GM12878 (cell line): ENCODE data around the gene TMEM38B. TPM values are rescaled to one million over a fixed set of nuclear protein-coding genes. Genes with fewer than 3 reads are reported as not detected.

Experiments
- ATAC-seq: fragments of 200-7000 bp; cut with Tn5 transposase; 3 replicates; pipeline ENCODE4 v1.9.1; 2020; ENCODE audit warnings: mild to moderate bottlenecking, moderate library complexity
- BruUV-seq: library from RNA; stranded (reverse); fragments of 400-500 nt; replicated peaks from 2 replicates; lab custom pipeline; 2021; lab: Mats Ljungman, UMichigan
- CTCF ChIA-PET: fragments of 300-600 bp; sonication (Branson Sonifier 250); formaldehyde crosslinking; extraction: SDS; loops from one replicate; lab custom pipeline; 2021; ENCODE audit warnings: inconsistent platforms; lab: Yijun Ruan, JAX
- POLR2A ChIA-PET: fragments of 350-600 bp; formaldehyde crosslinking; extraction: SDS; loops from one replicate; lab custom pipeline; 2021; ENCODE audit warnings: inconsistent platforms; lab: Charles Lee
- RAD21 ChIA-PET: fragments of 300-600 bp; sonication (Branson Sonifier 250); formaldehyde crosslinking; loops from one replicate; lab custom pipeline; 2023; ENCODE audit warnings: antibody characterized with exemption; ENCODE audit not compliant: unreplicated experiment; lab: Charles Lee
- SMC1A ChIA-PET: fragments of 300-600 bp; sonication (Branson Sonifier 250); formaldehyde crosslinking; loops from one replicate; lab custom pipeline; 2023; ENCODE audit not compliant: unreplicated experiment, uncharacterized antibody; lab: Charles Lee
- DNase-seq: peaks from one replicate; pipeline ENCODE4 v3.0.0-alpha.2; 2011; ENCODE audit warnings: low read depth, low spot score
- FAIRE-seq: peaks from 3 replicates; lab custom pipeline; 2011; peaks lifted over from hg19 to GRCh38; lab: Jason Lieb, UNC
- H2AFZ ChIP-seq: 2 replicates; pipeline ENCODE4 v1.6.0; 2011; ENCODE audit warnings: low read depth, low read length, control low read depth; ENCODE audit not compliant: control insufficient read depth
- H3K27ac ChIP-seq: 2 replicates; pipeline ENCODE4 v1.5.1; 2011; ENCODE audit warnings: control low read depth; ENCODE audit not compliant: control insufficient read depth, insufficient read depth
- H3K27me3 ChIP-seq, 2 experiments: replicated peaks in 1 of 2; 2 replicates each; pipeline versions ENCODE4 v1.6.0 to v1.6.1; 2011; ENCODE audit warnings: low read length in 1 of 2; ENCODE audit not compliant: control insufficient read depth in 2 of 2, insufficient read depth in 2 of 2
- H3K36me3 ChIP-seq, 2 experiments: 2 replicates each; pipeline ENCODE4 v1.5.1; 2011; ENCODE audit warnings: low read length in 1 of 2; ENCODE audit not compliant: control insufficient read depth in 2 of 2, insufficient read depth in 2 of 2
- H3K4me1 ChIP-seq: 2 replicates; pipeline ENCODE4 v1.6.1; 2011; ENCODE audit warnings: mild to moderate bottlenecking, low read length, moderate library complexity, mixed read lengths; ENCODE audit not compliant: control insufficient read depth, insufficient read depth
- H3K4me2 ChIP-seq: 2 replicates; pipeline ENCODE4 v1.6.0; 2011; ENCODE audit warnings: control low read depth; ENCODE audit not compliant: control insufficient read depth, insufficient read depth
- H3K4me3 ChIP-seq: fragments of 200-600 bp; sonication (generic); 2 replicates; pipeline ENCODE4 v1.5.1; 2016
- H3K79me2 ChIP-seq: 2 replicates; pipeline ENCODE4 v1.6.0; 2011; ENCODE audit warnings: low read length; ENCODE audit not compliant: control insufficient read depth, insufficient read depth
- H3K9ac ChIP-seq: 2 replicates; pipeline ENCODE4 v1.8.0; 2011; ENCODE audit warnings: low read length, control low read depth, mixed read lengths; ENCODE audit not compliant: control insufficient read depth, insufficient read depth
- H3K9me3 ChIP-seq: replicated peaks from 3 replicates; pipeline ENCODE4 v1.5.1; 2011; ENCODE audit warnings: mild to moderate bottlenecking, low read length; ENCODE audit not compliant: control insufficient read depth, insufficient read depth
- H4K20me1 ChIP-seq: 2 replicates; pipeline ENCODE4 v1.6.0; 2011; ENCODE audit not compliant: control insufficient read depth, insufficient read depth
- CBX5 ChIP-seq: sonication (generic); IDR thresholded peaks from 2 replicates; pipeline ENCODE4 v1.6.1; 2016; ENCODE audit warnings: low read depth, moderate library complexity, mild to moderate bottlenecking, inconsistent platforms
- SIN3A ChIP-seq: IDR thresholded peaks from 2 replicates; pipeline ENCODE4 v1.6.1; 2012; ENCODE audit warnings: low read depth, low read length, improper control_type of control experiment
- SKIL ChIP-seq: fragments of 450-650 bp; IDR thresholded peaks from 2 replicates; pipeline ENCODE4 v1.6.1; 2017; ENCODE audit warnings: mild to moderate bottlenecking, low read depth, inconsistent platforms; ENCODE audit not compliant: poor library complexity, severe bottlenecking
- TBL1XR1 ChIP-seq: IDR thresholded peaks from 2 replicates; pipeline ENCODE4 v1.6.1; 2012; ENCODE audit warnings: low read depth, low read length, improper control_type of control experiment
- WGBS: methylation state at CpG from one replicate; pipeline ENCODE4 v1.1.6; 2016; ENCODE audit warnings: low lambda C conversion rate; ENCODE audit not compliant: insufficient replicate concordance, insufficient coverage; ENCODE audit errors: missing lambda C conversion rate; 5-methylcytosine and 5-hydroxymethylcytosine counted together
- in situ Hi-C: fragments of 300-500 bp; cut with MboI; formaldehyde crosslinking; loops from 9 replicates; pipeline ENCODE4 v1.14.3; 2018; ENCODE audit warnings: mixed read lengths
- intact Hi-C: fragments of 100-400 bp; cut with micrococcal nuclease; formaldehyde crosslinking; loops from one replicate; pipeline ENCODE4 v1.14.2; 2022; ENCODE audit not compliant: unreplicated experiment
- polyA plus RNA-seq, 11 experiments: library from polyadenylated mRNA; depleted of rRNA in 4 of 11; unstranded in 6 of 11; stranded (reverse) in 5 of 11; fragments of >200 nt; fragmentation: Nextera tagmentation in 4 of 11; fragmentation: Illumina TruSeq in 1 of 11; extraction: Ambion mirVana in 4 of 11; extraction: Trizol in 1 of 11; gene quantifications; 1 replicate in 1 of 11; 2 replicates in 10 of 11; pipeline versions ENCODE4 v1.2.1 to v1.2.3, GENCODE V29; 2011 to 2016; ENCODE audit warnings: inconsistent platforms in 2 of 11, missing spikeins in 2 of 11, low read depth in 1 of 11
- total RNA-seq, 4 experiments: library from RNA; depleted of rRNA in 3 of 4; stranded (reverse); fragments of >200 nt in 3 of 4; fragmentation: Illumina TruSeq in 1 of 4; extraction: Trizol in 1 of 4; gene quantifications; 2 replicates each; pipeline versions ENCODE4 v1.2.1 to v1.2.3, GENCODE V29; 2013 to 2021

The TMEM38B gene
- total and polyA plus RNA-seq, 10 of the 15 experiments (the other 5 are each of a cell fraction or from before 2014, with no cell fraction given), result 8.4 to 22.5 (median 12.7) TPM

- SMC1A ChIA-PET, result interaction anchor here (1.2 kb wide), 1 partner anchor 152 kb away, joined by 3 read pairs; no protein-coding TSS in a partner anchor
- CTCF ChIA-PET, result interaction anchor here (0.9 to 1.4 kb wide), 2 partner anchors 17 to 91 kb away, joined by 3 read pairs; no protein-coding TSS in a partner anchor
- H3K4me1 ChIP-seq, result no peaks in the 10 kb centered on the region
- in situ Hi-C loops, result no loop called here
- POLR2A ChIA-PET, result no interaction called here
- no peak overlapping the region for H2AFZ ChIP-seq
- no peak for FAIRE-seq
- no peaks in the 10 kb centered on the region for H3K27me3 ChIP-seq
- TF ChIP-seq SIN3A, result no peak
- TF ChIP-seq SKIL, result peak; percentile 46
- TF ChIP-seq CBX5, result peak; percentile 96
- ATAC-seq, result no peak
- H3K27ac ChIP-seq, result no peak overlapping the region
- H3K4me3 ChIP-seq, result no peak overlapping the region
- intact Hi-C loops, result no loop called here
- H3K9ac ChIP-seq, result no peak overlapping the region
- H3K4me2 ChIP-seq, result no peak overlapping the region
- peaks cover 7% of the 10 kb centered on the region for H3K9me3 ChIP-seq
- peaks cover 0 to 2% of the 10 kb centered on the region in 2 experiments; a peak in 2 of 4 replicates for H3K36me3 ChIP-seq
- RAD21 ChIA-PET, result no interaction called here
- no peaks in the 10 kb centered on the region for H3K79me2 ChIP-seq
- no peaks in the 10 kb centered on the region for H4K20me1 ChIP-seq
- DNase-seq, result no peak
- no TSS peak for BruUV-seq
Observed at GRCh38 chr9:105735366-105735765, 41.0 kb downstream of the TMEM38B start.

- no peak overlapping the region for H2AFZ ChIP-seq
- BruUV-seq, result no TSS peak
- H3K9me3 ChIP-seq, result peaks cover 7% of the 10 kb centered on the region
- in situ Hi-C loops, result no loop called here
- H3K4me1 ChIP-seq, result no peaks in the 10 kb centered on the region
- DNase-seq (no peak), ATAC-seq (no peak), FAIRE-seq (no peak)
- H4K20me1 ChIP-seq, result no peaks in the 10 kb centered on the region
- intact Hi-C loops, result no loop called here
- ChIA-PET POLR2A (no interaction called here), RAD21 (no interaction called here), CTCF (interaction anchor here (1.0 kb wide), 1 partner anchor 16 kb away, joined by 3 read pairs; no protein-coding TSS in a partner anchor), SMC1A (no interaction called here)
- no peaks in the 10 kb centered on the region for H3K27me3 ChIP-seq
- no peak for TF ChIP-seq TBL1XR1
- no peaks in the 10 kb centered on the region for H3K79me2 ChIP-seq
- H3K36me3 ChIP-seq, result peaks cover 0 to 2% of the 10 kb centered on the region in 2 experiments; a peak in 2 of 4 replicates
- no peak overlapping the region for H3K9ac ChIP-seq
- WGBS, result 96% methylated on average over 4 of the region's 4 CpGs
- no peak overlapping the region for H3K4me3 ChIP-seq
- H3K27ac ChIP-seq, result no peak overlapping the region
- no peak overlapping the region for H3K4me2 ChIP-seq
Observed at GRCh38 chr9:105737205-105737604, 42.9 kb downstream of the TMEM38B start.
